GM12878 (cell line): ENCODE results near the gene KHDRBS2. TPM values are rescaled to one million over a fixed set of nuclear protein-coding genes. Genes with fewer than 3 reads are reported as not detected.

ENCODE experiments used
- ATAC-seq: fragments of 200-7000 bp; cut with Tn5 transposase; 3 replicates; pipeline ENCODE4 v1.9.1; 2020; ENCODE audit warnings: mild to moderate bottlenecking, moderate library complexity
- BruUV-seq: library from RNA; stranded (reverse); fragments of 400-500 nt; replicated peaks from 2 replicates; lab custom pipeline; 2021; lab: Mats Ljungman, UMichigan
- CTCF ChIA-PET: fragments of 300-600 bp; sonication (Branson Sonifier 250); formaldehyde crosslinking; extraction: SDS; loops from one replicate; lab custom pipeline; 2021; ENCODE audit warnings: inconsistent platforms; lab: Yijun Ruan, JAX
- POLR2A ChIA-PET: fragments of 350-600 bp; formaldehyde crosslinking; extraction: SDS; loops from one replicate; lab custom pipeline; 2021; ENCODE audit warnings: inconsistent platforms; lab: Charles Lee
- RAD21 ChIA-PET: fragments of 300-600 bp; sonication (Branson Sonifier 250); formaldehyde crosslinking; loops from one replicate; lab custom pipeline; 2023; ENCODE audit warnings: antibody characterized with exemption; ENCODE audit not compliant: unreplicated experiment; lab: Charles Lee
- SMC1A ChIA-PET: fragments of 300-600 bp; sonication (Branson Sonifier 250); formaldehyde crosslinking; loops from one replicate; lab custom pipeline; 2023; ENCODE audit not compliant: unreplicated experiment, uncharacterized antibody; lab: Charles Lee
- DNase-seq: peaks from one replicate; pipeline ENCODE4 v3.0.0-alpha.2; 2011; ENCODE audit warnings: low read depth, low spot score
- FAIRE-seq: peaks from 3 replicates; lab custom pipeline; 2011; peaks lifted over from hg19 to GRCh38; lab: Jason Lieb, UNC
- H2AFZ ChIP-seq: 2 replicates; pipeline ENCODE4 v1.6.0; 2011; ENCODE audit warnings: low read depth, low read length, control low read depth; ENCODE audit not compliant: control insufficient read depth
- H3K27ac ChIP-seq: 2 replicates; pipeline ENCODE4 v1.5.1; 2011; ENCODE audit warnings: control low read depth; ENCODE audit not compliant: control insufficient read depth, insufficient read depth
- H3K27me3 ChIP-seq, 2 experiments: replicated peaks in 1 of 2; 2 replicates each; pipeline versions ENCODE4 v1.6.0 to v1.6.1; 2011; ENCODE audit warnings: low read length in 1 of 2; ENCODE audit not compliant: control insufficient read depth in 2 of 2, insufficient read depth in 2 of 2
- H3K36me3 ChIP-seq, 2 experiments: 2 replicates each; pipeline ENCODE4 v1.5.1; 2011; ENCODE audit warnings: low read length in 1 of 2; ENCODE audit not compliant: control insufficient read depth in 2 of 2, insufficient read depth in 2 of 2
- H3K4me1 ChIP-seq: 2 replicates; pipeline ENCODE4 v1.6.1; 2011; ENCODE audit warnings: mild to moderate bottlenecking, low read length, moderate library complexity, mixed read lengths; ENCODE audit not compliant: control insufficient read depth, insufficient read depth
- H3K4me2 ChIP-seq: 2 replicates; pipeline ENCODE4 v1.6.0; 2011; ENCODE audit warnings: control low read depth; ENCODE audit not compliant: control insufficient read depth, insufficient read depth
- H3K4me3 ChIP-seq: fragments of 200-600 bp; sonication (generic); 2 replicates; pipeline ENCODE4 v1.5.1; 2016
- H3K79me2 ChIP-seq: 2 replicates; pipeline ENCODE4 v1.6.0; 2011; ENCODE audit warnings: low read length; ENCODE audit not compliant: control insufficient read depth, insufficient read depth
- H3K9ac ChIP-seq: 2 replicates; pipeline ENCODE4 v1.8.0; 2011; ENCODE audit warnings: low read length, control low read depth, mixed read lengths; ENCODE audit not compliant: control insufficient read depth, insufficient read depth
- H3K9me3 ChIP-seq: replicated peaks from 3 replicates; pipeline ENCODE4 v1.5.1; 2011; ENCODE audit warnings: mild to moderate bottlenecking, low read length; ENCODE audit not compliant: control insufficient read depth, insufficient read depth
- H4K20me1 ChIP-seq: 2 replicates; pipeline ENCODE4 v1.6.0; 2011; ENCODE audit not compliant: control insufficient read depth, insufficient read depth
- LARP7 ChIP-seq: fragments of 450-650 bp; IDR thresholded peaks from 2 replicates; pipeline ENCODE4 v1.6.1; 2017; ENCODE audit warnings: mild to moderate bottlenecking
- MTA2 ChIP-seq: fragments of 450-650 bp; IDR thresholded peaks from 2 replicates; pipeline ENCODE4 v1.6.1; 2016; ENCODE audit warnings: low read depth, mild to moderate bottlenecking, moderate library complexity
- MYC ChIP-seq: IDR thresholded peaks from 2 replicates; pipeline ENCODE4 v1.6.1; 2011; ENCODE audit warnings: mild to moderate bottlenecking, low read length, moderate library complexity, inconsistent platforms; ENCODE audit not compliant: insufficient read depth, insufficient replicate concordance, insufficient read length, severe bottlenecking
- NFXL1 ChIP-seq: fragments of 450-650 bp; IDR thresholded peaks from 2 replicates; pipeline ENCODE4 v1.6.1; 2017; ENCODE audit warnings: antibody characterized with exemption, mild to moderate bottlenecking, borderline replicate concordance
- SP1 ChIP-seq: IDR thresholded peaks from one replicate; pipeline ENCODE4 v1.6.1; 2011; ENCODE audit warnings: low read depth, low read length
- SPI1 ChIP-seq: IDR thresholded peaks from 2 replicates; pipeline ENCODE4 v1.6.1; 2011; ENCODE audit warnings: low read depth, mild to moderate bottlenecking, low read length, moderate library complexity, borderline replicate concordance; ENCODE audit not compliant: insufficient read depth
- ZNF207 ChIP-seq: fragments of 450-650 bp; IDR thresholded peaks from 2 replicates; pipeline ENCODE4 v1.6.1; 2014; ENCODE audit warnings: antibody characterized with exemption, mild to moderate bottlenecking, borderline replicate concordance
- WGBS: methylation state at CpG from one replicate; pipeline ENCODE4 v1.1.6; 2016; ENCODE audit warnings: low lambda C conversion rate; ENCODE audit not compliant: insufficient replicate concordance, insufficient coverage; ENCODE audit errors: missing lambda C conversion rate; 5-methylcytosine and 5-hydroxymethylcytosine counted together
- in situ Hi-C: fragments of 300-500 bp; cut with MboI; formaldehyde crosslinking; loops from 9 replicates; pipeline ENCODE4 v1.14.3; 2018; ENCODE audit warnings: mixed read lengths
- intact Hi-C: fragments of 100-400 bp; cut with micrococcal nuclease; formaldehyde crosslinking; loops from one replicate; pipeline ENCODE4 v1.14.2; 2022; ENCODE audit not compliant: unreplicated experiment
- polyA plus RNA-seq, 11 experiments: library from polyadenylated mRNA; depleted of rRNA in 4 of 11; unstranded in 6 of 11; stranded (reverse) in 5 of 11; fragments of >200 nt; fragmentation: Nextera tagmentation in 4 of 11; fragmentation: Illumina TruSeq in 1 of 11; extraction: Ambion mirVana in 4 of 11; extraction: Trizol in 1 of 11; gene quantifications; 1 replicate in 1 of 11; 2 replicates in 10 of 11; pipeline versions ENCODE4 v1.2.1 to v1.2.3, GENCODE V29; 2011 to 2016; ENCODE audit warnings: inconsistent platforms in 2 of 11, missing spikeins in 2 of 11, low read depth in 1 of 11
- total RNA-seq, 4 experiments: library from RNA; depleted of rRNA in 3 of 4; stranded (reverse); fragments of >200 nt in 3 of 4; fragmentation: Illumina TruSeq in 1 of 4; extraction: Trizol in 1 of 4; gene quantifications; 2 replicates each; pipeline versions ENCODE4 v1.2.1 to v1.2.3, GENCODE V29; 2013 to 2021
- TF ChIP-seq, protein P1 (sequence below): fragments of 450-650 bp; IDR thresholded peaks from 2 replicates; pipeline ENCODE4 v1.6.1; 2018; ENCODE audit warnings: mild to moderate bottlenecking, low read depth, moderate library complexity; ENCODE audit not compliant: partially characterized antibody
- TF ChIP-seq, protein P2 (sequence below): fragments of 450-650 bp; formaldehyde crosslinking; IDR thresholded peaks from 2 replicates; pipeline ENCODE4 v1.4.0; 2020; ENCODE audit warnings: mild to moderate bottlenecking, moderate library complexity

KHDRBS2 gene
- total and polyA plus RNA-seq, 10 of the 15 experiments (the other 5 are each of a cell fraction or from before 2014, with no cell fraction given) = 0.11 to 0.56 TPM; not detected in 8

DNA sequence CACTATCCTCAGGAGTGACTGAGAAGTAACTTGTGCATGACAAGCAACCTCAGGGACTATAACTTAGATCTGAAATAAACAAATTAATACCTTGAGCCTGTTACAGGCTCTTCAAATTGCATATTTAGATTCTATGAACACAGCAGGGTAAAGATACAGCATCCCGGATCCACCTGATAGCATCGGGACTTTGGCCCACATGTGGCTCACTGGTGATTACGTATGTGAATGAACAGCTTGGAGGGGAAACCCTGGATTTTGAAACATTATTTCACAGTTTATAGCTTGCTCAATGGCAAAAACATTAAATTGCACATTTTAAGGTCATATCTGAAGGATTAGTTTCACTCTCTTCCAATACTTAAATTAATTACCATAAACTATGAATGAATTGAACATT lies 133.2 kb downstream of the KHDRBS2 start:
- no peaks in the 10 kb centered on the region for H3K79me2 ChIP-seq
- BruUV-seq = no TSS peak
- H3K9ac ChIP-seq = no peak overlapping the region
- POLR2A ChIA-PET = no interaction called here
- no peaks in the 10 kb centered on the region for H3K4me1 ChIP-seq
- no peak for ATAC-seq
- no peak overlapping the region for H3K4me2 ChIP-seq
- intact Hi-C loops = loop anchor here (10.0 kb wide), 1 partner anchor 1122 kb away; no protein-coding TSS in a partner anchor
- H3K4me3 ChIP-seq = no peak overlapping the region
- 48% methylated on average over 3 of the region's 3 CpGs for WGBS
- CTCF ChIA-PET = no interaction called here
- no peaks in the 10 kb centered on the region for H4K20me1 ChIP-seq
- no peak for FAIRE-seq
- H3K36me3 ChIP-seq = no peaks in the 10 kb centered on the region
- SMC1A ChIA-PET = no interaction called here
- H3K27me3 ChIP-seq = no peaks in the 10 kb centered on the region
- no peak overlapping the region for H2AFZ ChIP-seq
- no peak overlapping the region for H3K27ac ChIP-seq
- H3K9me3 ChIP-seq = no peaks in the 10 kb centered on the region
- RAD21 ChIA-PET = no interaction called here
- in situ Hi-C loops = no loop called here
- no peak for DNase-seq
- TF ChIP-seq MYC (no peak), LARP7 (no peak), SP1 (no peak), ZNF207 (no peak), MTA2 (no peak), NFXL1 (no peak), SPI1 (no peak)
- TF ChIP-seq, protein P1, sequence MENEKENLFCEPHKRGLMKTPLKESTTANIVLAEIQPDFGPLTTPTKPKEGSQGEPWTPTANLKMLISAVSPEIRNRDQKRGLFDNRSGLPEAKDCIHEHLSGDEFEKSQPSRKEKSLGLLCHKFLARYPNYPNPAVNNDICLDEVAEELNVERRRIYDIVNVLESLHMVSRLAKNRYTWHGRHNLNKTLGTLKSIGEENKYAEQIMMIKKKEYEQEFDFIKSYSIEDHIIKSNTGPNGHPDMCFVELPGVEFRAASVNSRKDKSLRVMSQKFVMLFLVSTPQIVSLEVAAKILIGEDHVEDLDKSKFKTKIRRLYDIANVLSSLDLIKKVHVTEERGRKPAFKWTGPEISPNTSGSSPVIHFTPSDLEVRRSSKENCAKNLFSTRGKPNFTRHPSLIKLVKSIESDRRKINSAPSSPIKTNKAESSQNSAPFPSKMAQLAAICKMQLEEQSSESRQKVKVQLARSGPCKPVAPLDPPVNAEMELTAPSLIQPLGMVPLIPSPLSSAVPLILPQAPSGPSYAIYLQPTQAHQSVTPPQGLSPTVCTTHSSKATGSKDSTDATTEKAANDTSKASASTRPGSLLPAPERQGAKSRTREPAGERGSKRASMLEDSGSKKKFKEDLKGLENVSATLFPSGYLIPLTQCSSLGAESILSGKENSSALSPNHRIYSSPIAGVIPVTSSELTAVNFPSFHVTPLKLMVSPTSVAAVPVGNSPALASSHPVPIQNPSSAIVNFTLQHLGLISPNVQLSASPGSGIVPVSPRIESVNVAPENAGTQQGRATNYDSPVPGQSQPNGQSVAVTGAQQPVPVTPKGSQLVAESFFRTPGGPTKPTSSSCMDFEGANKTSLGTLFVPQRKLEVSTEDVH = no peak
- TF ChIP-seq, protein P2, sequence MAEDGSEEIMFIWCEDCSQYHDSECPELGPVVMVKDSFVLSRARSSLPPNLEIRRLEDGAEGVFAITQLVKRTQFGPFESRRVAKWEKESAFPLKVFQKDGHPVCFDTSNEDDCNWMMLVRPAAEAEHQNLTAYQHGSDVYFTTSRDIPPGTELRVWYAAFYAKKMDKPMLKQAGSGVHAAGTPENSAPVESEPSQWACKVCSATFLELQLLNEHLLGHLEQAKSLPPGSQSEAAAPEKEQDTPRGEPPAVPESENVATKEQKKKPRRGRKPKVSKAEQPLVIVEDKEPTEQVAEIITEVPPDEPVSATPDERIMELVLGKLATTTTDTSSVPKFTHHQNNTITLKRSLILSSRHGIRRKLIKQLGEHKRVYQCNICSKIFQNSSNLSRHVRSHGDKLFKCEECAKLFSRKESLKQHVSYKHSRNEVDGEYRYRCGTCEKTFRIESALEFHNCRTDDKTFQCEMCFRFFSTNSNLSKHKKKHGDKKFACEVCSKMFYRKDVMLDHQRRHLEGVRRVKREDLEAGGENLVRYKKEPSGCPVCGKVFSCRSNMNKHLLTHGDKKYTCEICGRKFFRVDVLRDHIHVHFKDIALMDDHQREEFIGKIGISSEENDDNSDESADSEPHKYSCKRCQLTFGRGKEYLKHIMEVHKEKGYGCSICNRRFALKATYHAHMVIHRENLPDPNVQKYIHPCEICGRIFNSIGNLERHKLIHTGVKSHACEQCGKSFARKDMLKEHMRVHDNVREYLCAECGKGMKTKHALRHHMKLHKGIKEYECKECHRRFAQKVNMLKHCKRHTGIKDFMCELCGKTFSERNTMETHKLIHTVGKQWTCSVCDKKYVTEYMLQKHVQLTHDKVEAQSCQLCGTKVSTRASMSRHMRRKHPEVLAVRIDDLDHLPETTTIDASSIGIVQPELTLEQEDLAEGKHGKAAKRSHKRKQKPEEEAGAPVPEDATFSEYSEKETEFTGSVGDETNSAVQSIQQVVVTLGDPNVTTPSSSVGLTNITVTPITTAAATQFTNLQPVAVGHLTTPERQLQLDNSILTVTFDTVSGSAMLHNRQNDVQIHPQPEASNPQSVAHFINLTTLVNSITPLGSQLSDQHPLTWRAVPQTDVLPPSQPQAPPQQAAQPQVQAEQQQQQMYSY (CRISPR knock-in tag) = no peak
